Keratinocyte (primary cell): Measurements from ENCODE around the gene CAMKMT.

Experiments
- CTCF ChIP-seq, 3 experiments: IDR thresholded peaks in 1 of 3; conservative IDR thresholded peaks in 1 of 3; optimal IDR thresholded peaks in 1 of 3; 2 replicates in 2 of 3; 3 replicates in 1 of 3; pipeline versions ENCODE3 to v1.5.1; 2011; ENCODE audit warnings: low read length in 3 of 3, mild to moderate bottlenecking in 3 of 3, moderate library complexity in 2 of 3, control low read depth in 1 of 3, inconsistent platforms in 1 of 3; ENCODE audit not compliant: insufficient read depth in 2 of 3; ENCODE audit errors: extremely low read depth in 1 of 3
- EZH2 ChIP-seq: IDR thresholded peaks from one replicate; pipeline ENCODE4 v1.6.1; 2012; ENCODE audit warnings: inconsistent platforms, mild to moderate bottlenecking, low read length, moderate library complexity

GRCh38 chr2:44548221-44549098 is 186.7 kb downstream of the CAMKMT start:
- no peak for TF ChIP-seq EZH2
- TF ChIP-seq CTCF (optimal IDR thresholded peaks at IDR 0.05 in 1 of 3, IDR thresholded peaks at IDR 0.05 in 1 of 3, conservative IDR thresholded peaks at IDR 0.05 in 1 of 3; ENCODE audit: extremely low read depth in 1 of 3, insufficient read depth in 2 of 3, low read length in 3 of 3), result no peak
